ENCODE results near the gene SAT1.
"Not testable (repeated sequence)": the region's sequence is repeated elsewhere in the genome, so short reads cannot be mapped to it uniquely, and the experiment has no call there.

SAT1 gene

DNA sequence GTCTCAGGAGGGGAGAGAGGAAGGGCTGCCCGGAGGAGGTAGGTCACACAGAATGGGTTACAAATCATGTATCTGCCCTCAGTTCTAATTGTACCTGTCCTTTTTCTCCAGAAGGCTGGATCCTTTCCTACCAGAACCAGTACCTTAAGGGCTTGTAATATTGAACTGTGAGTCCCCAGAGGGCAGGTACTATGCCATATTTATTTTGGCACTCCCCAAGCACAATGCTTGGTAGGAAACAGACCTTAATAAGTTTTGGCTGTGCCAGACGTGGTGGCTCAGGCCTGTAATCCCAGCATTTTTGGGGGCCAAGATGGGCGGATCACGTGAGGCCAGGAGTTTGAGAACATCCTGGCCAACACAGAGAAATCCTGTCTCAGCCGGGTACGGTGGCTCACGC lies 11.9 kb upstream of the SAT1 start:
- DNase-seq; intact Hi-C loops (cut with DNase I): not testable (repeated sequence)

GRCh38 chrX:23773601-23774175 lies 9.3 kb upstream of the SAT1 start:
- no peak for DNase-seq
- intact Hi-C loops (cut with DNase I) = no loop called here

DNA sequence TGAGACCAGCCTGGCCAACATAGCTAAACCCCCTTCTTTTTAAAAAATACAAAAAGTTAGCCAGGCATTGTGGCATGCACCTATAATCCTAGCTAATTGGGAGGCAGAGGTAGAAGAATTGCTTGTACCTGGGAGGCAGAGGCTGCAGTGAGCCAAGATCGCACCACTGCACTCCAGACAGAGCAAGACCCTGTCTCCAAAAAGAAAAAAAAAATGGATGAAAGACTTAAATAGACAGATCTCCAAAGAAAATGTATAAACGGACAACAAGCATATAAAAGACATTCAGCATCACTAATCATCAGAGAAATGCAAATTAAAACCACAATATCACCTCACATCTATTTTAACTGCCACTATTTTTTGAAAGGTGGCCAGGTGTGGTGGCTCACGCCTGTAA lies 6.6 kb upstream of the SAT1 start:
- no peak for DNase-seq
- intact Hi-C loops (cut with DNase I) = no loop called here

DNA sequence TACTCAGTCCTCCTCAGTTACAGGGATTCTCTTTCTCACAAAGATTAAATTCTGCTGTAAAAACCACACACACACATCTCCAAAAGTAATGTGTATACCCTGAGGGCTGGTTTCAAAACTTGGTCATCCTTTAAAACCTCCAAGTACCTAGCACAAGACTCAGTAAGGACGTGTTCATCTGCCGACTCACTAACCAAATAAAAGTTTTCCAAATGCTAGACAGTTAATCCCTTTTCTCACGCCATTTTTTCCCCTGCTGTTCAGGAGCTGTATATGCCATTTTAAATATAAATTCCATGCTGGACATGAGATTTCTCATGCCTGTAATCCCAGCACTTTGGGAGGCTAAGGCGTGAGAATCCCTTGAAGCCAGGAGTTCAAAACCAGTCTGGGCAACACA lies 3.9 kb upstream of the SAT1 start:
- intact Hi-C loops (cut with DNase I) = no loop called here
- DNase-seq = no peak

GRCh38 chrX:23782455-23782854 lies 518 bp upstream of the SAT1 start:
- DNase-seq = no peak
- intact Hi-C loops (cut with DNase I) = loop anchor here (1.0 kb wide), 1 partner anchor 120 kb away; no protein-coding TSS in a partner anchor

DNA sequence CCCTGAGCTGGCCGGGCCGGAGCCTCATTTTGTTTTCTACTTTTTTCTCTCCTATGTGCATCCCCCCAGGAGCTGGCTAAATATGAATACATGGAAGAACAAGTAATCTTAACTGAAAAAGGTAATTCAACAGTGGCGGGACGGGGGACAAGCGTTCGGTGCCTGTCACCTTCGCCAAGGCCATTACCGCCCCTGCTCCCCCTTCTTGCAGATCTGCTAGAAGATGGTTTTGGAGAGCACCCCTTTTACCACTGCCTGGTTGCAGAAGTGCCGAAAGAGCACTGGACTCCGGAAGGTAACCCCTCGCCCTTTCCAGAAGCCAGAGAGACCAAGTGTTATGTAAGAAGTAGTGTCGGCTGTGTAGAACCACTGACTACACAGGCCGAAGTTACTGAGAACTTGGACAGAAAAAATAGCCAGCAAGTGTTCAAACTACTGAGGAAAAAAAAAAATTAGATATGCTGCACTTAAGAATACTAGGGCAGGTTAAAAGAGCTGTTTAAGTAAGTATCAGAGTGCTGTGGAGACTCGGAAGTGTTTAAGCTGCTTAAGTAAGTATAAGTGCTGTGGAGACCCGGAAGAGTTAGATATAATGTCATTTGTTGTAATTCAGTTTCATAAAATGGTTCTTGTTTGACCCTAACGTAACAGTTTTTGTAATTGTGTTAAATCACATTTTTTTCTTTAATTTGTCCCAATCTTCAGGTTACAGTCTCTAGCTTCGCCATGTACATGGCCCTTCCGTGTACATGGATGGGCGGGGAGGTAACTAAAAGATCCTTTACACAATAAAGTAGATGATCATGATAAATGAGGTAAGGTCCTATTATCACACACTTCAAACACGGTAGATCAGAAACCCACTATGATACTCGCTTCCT lies 856 bp downstream of the SAT1 start:
- peak in 5 of 42 donors; percentile 7 to 31 (median 10) for DNase-seq
- intact Hi-C loops (cut with DNase I) = no loop called here

- intact Hi-C loops (cut with DNase I) = no loop called here
- DNase-seq = no peak
Measured at GRCh38 chrX:23784470-23785331, 1.7 kb downstream of the SAT1 start.

GRCh38 chrX:23785580-23785979 lies 2.6 kb downstream of the SAT1 start:
- intact Hi-C loops (cut with DNase I) = no loop called here
- DNase-seq = no peak

GRCh38 chrX:23786268-23786815 lies 3.4 kb downstream of the SAT1 start:
- no peak for DNase-seq
- intact Hi-C loops (cut with DNase I) = no loop called here

- no peak for DNase-seq
- intact Hi-C loops (cut with DNase I) = no loop called here
Measured at GRCh38 chrX:23787745-23788118, 4.8 kb downstream of the SAT1 start.

DNA sequence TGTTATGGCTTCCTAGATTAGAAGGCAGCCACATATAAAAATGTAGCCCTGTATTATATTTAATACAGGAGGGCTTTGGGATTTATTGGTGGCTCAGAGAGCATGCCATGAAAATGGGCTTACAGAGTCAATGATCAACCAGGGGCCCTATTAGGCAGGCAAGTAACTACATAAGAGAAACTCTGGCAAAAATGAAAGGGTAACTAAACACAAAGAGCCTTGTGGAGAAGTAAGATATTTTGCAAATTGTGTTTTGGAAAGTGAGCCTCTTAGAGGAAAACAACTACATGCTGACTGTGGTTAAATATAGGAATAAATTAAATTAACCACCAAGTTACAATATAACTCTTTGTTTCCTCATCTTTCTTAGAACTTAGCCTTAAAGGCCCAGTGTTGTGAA lies 5.5 kb downstream of the SAT1 start:
- no peak for DNase-seq
- intact Hi-C loops (cut with DNase I) = no loop called here

DNA sequence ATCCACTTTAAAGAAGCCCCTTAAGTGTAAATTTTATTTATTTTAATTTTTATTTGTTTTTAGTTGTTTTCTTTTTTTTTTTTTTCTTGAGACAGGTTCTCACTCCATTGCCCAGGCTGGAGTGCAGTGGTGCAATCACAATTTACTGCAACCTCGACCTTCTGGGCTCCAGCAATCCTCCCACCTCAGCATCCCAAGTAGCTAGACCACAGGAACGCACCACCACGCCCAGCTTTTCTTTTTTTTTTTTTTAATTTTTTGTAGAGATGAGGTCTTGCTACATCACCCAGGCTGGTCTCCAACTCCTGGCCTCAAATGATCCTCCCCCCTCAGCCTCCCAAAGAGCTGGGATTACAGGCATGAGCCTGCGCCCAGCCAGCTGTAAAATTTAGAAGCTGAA lies 6.0 kb downstream of the SAT1 start:
- no peak for DNase-seq
- intact Hi-C loops (cut with DNase I) = no loop called here

DNA sequence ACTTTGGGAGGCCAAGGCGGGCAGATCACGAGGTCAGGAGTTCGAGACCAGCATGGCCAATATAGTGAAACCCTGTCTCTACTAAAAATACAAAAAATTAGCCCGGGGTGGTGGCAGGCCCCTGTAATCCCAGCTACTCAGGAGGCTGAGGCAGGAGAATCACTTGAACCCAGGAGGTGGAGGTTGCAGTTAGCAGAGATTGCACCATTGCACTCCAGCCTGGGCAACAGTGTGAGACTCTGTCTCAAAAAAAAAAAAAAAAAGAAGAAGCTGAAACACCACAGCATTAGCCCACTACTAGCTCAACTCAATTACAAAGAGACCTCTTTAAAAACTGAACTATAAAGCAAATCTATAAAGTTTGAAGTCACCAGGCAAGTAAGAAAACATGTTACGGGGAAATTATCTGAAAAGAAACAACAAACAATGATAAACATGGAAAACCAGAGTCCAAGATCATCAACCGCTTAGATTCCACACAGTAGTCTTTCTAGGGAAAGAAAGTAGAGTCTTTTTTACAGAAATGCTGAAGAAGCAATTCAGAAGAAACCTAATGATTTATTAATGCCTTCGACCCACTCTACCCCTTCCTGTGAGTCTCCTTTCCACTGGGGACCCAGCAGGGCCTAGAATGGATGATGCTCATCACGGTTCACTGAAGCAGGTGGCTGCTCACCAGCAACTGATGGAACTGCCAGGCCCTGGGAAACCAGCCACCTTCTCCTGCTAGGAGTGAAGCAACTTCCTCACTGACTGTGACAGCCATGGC lies 6.6 kb downstream of the SAT1 start:
- intact Hi-C loops (cut with DNase I) = no loop called here
- peak in 10 of 42 donors; percentile 16 to 46 (median 27) for DNase-seq

DNA sequence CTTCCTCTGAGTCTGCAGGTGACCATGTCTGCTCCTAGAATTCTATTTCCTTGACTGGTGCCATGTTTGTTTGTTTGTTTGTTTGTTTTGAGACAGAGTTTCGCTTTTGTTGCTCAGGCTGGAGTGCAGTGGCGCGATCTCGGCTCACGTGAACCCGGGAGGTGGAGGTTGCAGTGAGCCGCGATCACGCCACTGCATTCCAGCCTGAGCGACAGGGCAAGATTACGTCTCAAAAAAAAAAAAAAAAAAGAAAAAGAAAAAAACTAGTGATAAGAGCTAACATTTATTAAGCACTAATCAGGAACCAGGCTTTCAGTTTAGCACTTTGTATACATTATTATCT lies 7.2 kb downstream of the SAT1 start:
- no peak for DNase-seq
- intact Hi-C loops (cut with DNase I) = no loop called here

GRCh38 chrX:23792861-23793553 lies 10.0 kb downstream of the SAT1 start:
- intact Hi-C loops (cut with DNase I) = no loop called here
- DNase-seq = no peak

GRCh38 chrX:23795221-23795620 lies 12.2 kb downstream of the SAT1 start:
- intact Hi-C loops (cut with DNase I) = no loop called here
- DNase-seq = no peak

GRCh38 chrX:23797371-23798128 lies 14.6 kb downstream of the SAT1 start:
- DNase-seq = no peak
- intact Hi-C loops (cut with DNase I) = no loop called here

Measured in head of caudate nucleus (tissue), 42 donors.